Osteocyte (in vitro differentiated cells): ENCODE data around the gene LPCAT2. TPM values are rescaled to one million over a fixed set of nuclear protein-coding genes. Genes with fewer than 3 reads are reported as not detected.
A peak's percentile ranks its signal among the peaks of the same experiment; 100 is the strongest.

Experiments
- DNase-seq: peaks from one replicate; pipeline ENCODE4 v3.0.0; 2021; ENCODE audit warnings: mixed read lengths; ENCODE audit not compliant: unreplicated experiment; ENCODE audit errors: extremely low spot score
- H3K27ac Mint-ChIP-seq: one replicate; pipeline ENCODE4 v1.8.0; 2021; ENCODE audit warnings: mild to moderate bottlenecking, mixed read lengths; ENCODE audit not compliant: unreplicated experiment
- H3K27me3 Mint-ChIP-seq: one replicate; pipeline ENCODE4 v1.8.0; 2021; ENCODE audit warnings: mixed read lengths; ENCODE audit not compliant: unreplicated experiment
- H3K36me3 Mint-ChIP-seq: one replicate; pipeline ENCODE4 v1.8.0; 2021; ENCODE audit warnings: mixed read lengths; ENCODE audit not compliant: unreplicated experiment
- H3K4me1 Mint-ChIP-seq: one replicate; pipeline ENCODE4 v1.8.0; 2021; ENCODE audit warnings: mixed read lengths; ENCODE audit not compliant: unreplicated experiment
- H3K4me3 Mint-ChIP-seq: one replicate; pipeline ENCODE4 v1.8.0; 2021; ENCODE audit warnings: mild to moderate bottlenecking, moderate library complexity, mixed read lengths; ENCODE audit not compliant: unreplicated experiment
- H3K9me3 Mint-ChIP-seq: one replicate; pipeline ENCODE4 v1.8.0; 2021; ENCODE audit warnings: mixed read lengths; ENCODE audit not compliant: unreplicated experiment
- CTCF ChIP-seq: fragments of 200-600 bp; sonication (generic); IDR thresholded peaks from 2 replicates; pipeline ENCODE4 v1.5.0; 2021; ENCODE audit warnings: antibody characterized with exemption, mild to moderate bottlenecking, moderate library complexity
- total RNA-seq: library from RNA; stranded (reverse); gene quantifications from 2 replicates; pipeline ENCODE4 v1.2.1, GENCODE V29; 2021

Gene LPCAT2
- total RNA-seq, 1 donor from 2014 or later = 9.6 TPM

GRCh38 chr16:55505333-55506015 lies 3.4 kb upstream of the LPCAT2 start:
- no peak for DNase-seq
- no peaks in the 10 kb centered on the region for H3K27me3 Mint-ChIP-seq
- peaks cover 45% of the 10 kb centered on the region for H3K4me1 Mint-ChIP-seq
- H3K9me3 Mint-ChIP-seq = no peaks in the 10 kb centered on the region
- no peak for TF ChIP-seq CTCF
- H3K27ac Mint-ChIP-seq = no peak overlapping the region
- H3K36me3 Mint-ChIP-seq = peaks cover 26% of the 10 kb centered on the region
- H3K4me3 Mint-ChIP-seq = no peak overlapping the region

GRCh38 chr16:55506083-55506482 lies 2.8 kb upstream of the LPCAT2 start:
- Mint-ChIP-seq H3K4me3 (no peak overlapping the region), H3K27me3 (no peaks in the 10 kb centered on the region)

GRCh38 chr16:55506708-55507107 lies 2.2 kb upstream of the LPCAT2 start:
- Mint-ChIP-seq H3K27ac (no peak overlapping the region), H3K4me3 (no peak overlapping the region), H3K4me1 (peaks cover 33% of the 10 kb centered on the region), H3K27me3 (no peaks in the 10 kb centered on the region), H3K9me3 (peaks cover under 1% of the 10 kb centered on the region), H3K36me3 (peaks cover 23% of the 10 kb centered on the region)
- no peak for TF ChIP-seq CTCF
- DNase-seq = no peak

More at GRCh38 chr16:55506083-55506482, 2.8 kb upstream of the LPCAT2 start:
- Mint-ChIP-seq H3K9me3 (no peaks in the 10 kb centered on the region), H3K4me1 (peaks cover 39% of the 10 kb centered on the region), H3K27ac (no peak overlapping the region), H3K36me3 (peaks cover 24% of the 10 kb centered on the region)
- TF ChIP-seq CTCF = no peak
- no peak for DNase-seq

GRCh38 chr16:55508271-55508921 lies 476 bp upstream of the LPCAT2 start:
- Mint-ChIP-seq H3K4me1 (peaks cover 16% of the 10 kb centered on the region), H3K27ac (no peak overlapping the region), H3K36me3 (peaks cover 32% of the 10 kb centered on the region), H3K9me3 (peaks cover 16% of the 10 kb centered on the region), H3K27me3 (no peaks in the 10 kb centered on the region), H3K4me3 (peak overlapping the region; percentile 81)
- no peak for TF ChIP-seq CTCF
- no peak for DNase-seq

GRCh38 chr16:55510185-55510805 lies 1.4 kb downstream of the LPCAT2 start:
- peak overlapping the region; percentile 81 for H3K4me3 Mint-ChIP-seq
- peaks cover 28% of the 10 kb centered on the region for H3K36me3 Mint-ChIP-seq
- H3K9me3 Mint-ChIP-seq = peaks cover 16% of the 10 kb centered on the region
- H3K27ac Mint-ChIP-seq = no peak overlapping the region
- peaks cover 7% of the 10 kb centered on the region for H3K4me1 Mint-ChIP-seq
- DNase-seq = no peak
- TF ChIP-seq CTCF = no peak
- H3K27me3 Mint-ChIP-seq = no peaks in the 10 kb centered on the region
